ENCODE data around the gene PPM1G.

Gene PPM1G

DNA sequence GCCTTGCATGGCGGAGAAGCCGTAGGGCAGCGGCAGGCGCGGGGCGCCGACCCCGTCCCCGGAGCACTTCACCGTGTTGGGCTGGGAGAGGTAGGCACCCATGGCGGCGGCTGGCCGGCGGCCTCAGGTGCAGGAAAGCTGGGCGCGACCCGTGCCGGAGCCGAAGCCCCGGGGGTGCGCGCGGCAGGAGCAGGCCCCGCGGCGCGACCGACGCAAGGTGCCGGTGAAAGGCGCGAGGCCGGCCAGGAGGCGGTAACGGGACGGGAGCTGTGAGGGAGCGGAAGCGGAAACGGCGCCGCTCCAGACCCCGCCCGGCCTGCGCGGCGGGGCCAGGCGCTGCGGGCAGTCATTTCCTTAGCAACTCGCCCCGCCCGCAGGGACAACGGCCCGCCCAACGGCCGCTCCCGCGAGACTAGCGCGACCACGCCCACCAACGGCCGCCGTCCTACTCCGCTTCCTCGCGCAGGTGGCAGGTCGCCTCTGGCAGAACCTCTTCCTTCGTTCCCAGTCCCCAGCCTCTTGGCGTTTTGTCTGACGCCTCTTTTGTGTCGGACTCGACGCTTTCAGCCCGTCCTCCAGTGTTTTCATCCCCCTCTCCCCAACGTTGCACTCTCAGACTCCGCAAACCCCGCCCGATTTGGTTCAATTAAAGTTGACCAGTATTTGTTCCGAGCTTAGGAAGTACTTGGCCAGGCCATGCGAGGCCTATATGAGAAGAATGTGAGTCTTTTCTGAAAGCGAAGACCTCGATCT is at the start of gene PPM1G:
TSS of gene PPM1G (minus strand) at position 271 of the 753 bp plus-strand sequence. CDS start at position 102, 169 bp downstream.
- peak; percentile 92 for DNase-seq (ENCODE audit: low read depth)
- TF ChIP-seq, protein P1, sequence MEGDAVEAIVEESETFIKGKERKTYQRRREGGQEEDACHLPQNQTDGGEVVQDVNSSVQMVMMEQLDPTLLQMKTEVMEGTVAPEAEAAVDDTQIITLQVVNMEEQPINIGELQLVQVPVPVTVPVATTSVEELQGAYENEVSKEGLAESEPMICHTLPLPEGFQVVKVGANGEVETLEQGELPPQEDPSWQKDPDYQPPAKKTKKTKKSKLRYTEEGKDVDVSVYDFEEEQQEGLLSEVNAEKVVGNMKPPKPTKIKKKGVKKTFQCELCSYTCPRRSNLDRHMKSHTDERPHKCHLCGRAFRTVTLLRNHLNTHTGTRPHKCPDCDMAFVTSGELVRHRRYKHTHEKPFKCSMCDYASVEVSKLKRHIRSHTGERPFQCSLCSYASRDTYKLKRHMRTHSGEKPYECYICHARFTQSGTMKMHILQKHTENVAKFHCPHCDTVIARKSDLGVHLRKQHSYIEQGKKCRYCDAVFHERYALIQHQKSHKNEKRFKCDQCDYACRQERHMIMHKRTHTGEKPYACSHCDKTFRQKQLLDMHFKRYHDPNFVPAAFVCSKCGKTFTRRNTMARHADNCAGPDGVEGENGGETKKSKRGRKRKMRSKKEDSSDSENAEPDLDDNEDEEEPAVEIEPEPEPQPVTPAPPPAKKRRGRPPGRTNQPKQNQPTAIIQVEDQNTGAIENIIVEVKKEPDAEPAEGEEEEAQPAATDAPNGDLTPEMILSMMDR (IDR thresholded peaks at IDR 0.05; ENCODE audit: low read length, missing control alignments): no peak

DNA sequence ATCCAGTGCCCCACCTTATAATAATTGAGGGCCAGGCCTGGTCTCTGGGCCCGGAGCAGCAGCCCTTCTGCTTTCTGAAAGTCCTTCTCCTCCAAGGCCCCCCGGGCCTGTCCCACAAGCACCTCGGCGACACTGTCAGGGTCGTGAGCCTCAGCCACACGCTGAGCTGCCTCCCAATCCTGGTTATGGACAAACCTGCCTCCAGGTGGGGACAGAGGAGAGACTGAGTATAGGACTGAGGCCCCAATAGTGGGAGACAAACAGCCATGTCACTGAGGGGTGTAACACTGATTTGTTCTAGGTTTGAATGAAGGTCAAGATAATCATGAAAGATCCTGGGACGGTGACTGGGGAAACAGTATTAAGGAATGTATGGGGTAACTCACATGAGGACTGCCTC is 44.6 kb upstream of the PPM1G start:
- no peak for DNase-seq (ENCODE audit: low read depth)
- no peak overlapping the region for H3K4me3 ChIP-seq (replicated peaks; ENCODE audit: low read depth, low read length)

More for the DNA sequence above, at the start of gene PPM1G:
- H3K4me3 ChIP-seq (replicated peaks; ENCODE audit: low read depth, low read length): peak within 1 kb of the TSS; percentile 92

DNA sequence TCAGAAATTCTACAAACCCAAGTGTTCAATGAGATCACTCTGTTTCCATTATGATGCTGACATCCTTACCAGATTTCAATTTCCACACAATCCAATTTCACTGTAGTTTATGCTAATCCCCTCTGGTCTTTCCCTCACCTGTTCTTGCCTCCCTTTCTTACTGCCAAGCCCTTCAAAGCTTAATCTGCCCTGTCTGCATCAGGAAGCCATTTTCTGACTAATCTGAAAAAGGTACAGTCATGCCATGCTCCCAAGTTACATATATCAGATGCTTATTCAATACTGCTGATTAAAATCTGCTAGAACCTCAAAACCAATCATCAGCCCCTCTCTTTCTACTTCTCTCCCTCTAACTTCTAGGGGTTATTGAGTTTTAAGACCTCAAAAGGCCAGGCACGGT is 41.7 kb upstream of the PPM1G start:
- H3K4me3 ChIP-seq (replicated peaks; ENCODE audit: low read depth, low read length): no peak overlapping the region
- no peak for DNase-seq (ENCODE audit: low read depth)
- TF ChIP-seq, protein P1 (IDR thresholded peaks at IDR 0.05; ENCODE audit: low read length, missing control alignments): no peak

More for the DNA sequence above, 44.6 kb upstream of the PPM1G start:
- TF ChIP-seq, protein P1 (IDR thresholded peaks at IDR 0.05; ENCODE audit: low read length, missing control alignments): no peak

GRCh38 chr2:27448381-27448780 is 39.0 kb upstream of the PPM1G start:
- DNase-seq (ENCODE audit: low read depth): no peak
- TF ChIP-seq, protein P1 (IDR thresholded peaks at IDR 0.05; ENCODE audit: low read length, missing control alignments): no peak
- no peak overlapping the region for H3K4me3 ChIP-seq (replicated peaks; ENCODE audit: low read depth, low read length)

DNA sequence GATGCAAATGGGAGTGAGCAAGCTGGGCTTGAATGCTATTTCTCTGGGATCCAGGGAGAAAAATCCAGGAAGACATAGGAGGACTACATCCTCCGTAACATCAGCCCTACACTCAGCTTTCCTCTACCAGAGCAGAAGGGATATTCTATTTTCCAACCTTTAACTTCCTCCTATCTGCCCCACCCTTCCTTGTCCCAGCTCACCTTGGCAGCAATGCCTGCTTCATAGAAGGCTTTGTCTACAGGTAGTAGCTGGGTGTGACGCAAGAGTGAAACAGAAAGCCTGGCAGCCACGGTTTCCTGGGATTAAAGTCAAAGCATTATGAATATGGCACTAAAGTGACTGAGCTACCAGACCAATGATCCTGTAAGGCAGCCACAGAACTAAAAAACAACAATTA is 36.7 kb upstream of the PPM1G start:
- DNase-seq (ENCODE audit: low read depth): no peak
- TF ChIP-seq, protein P1 (IDR thresholded peaks at IDR 0.05; ENCODE audit: low read length, missing control alignments): no peak
- no peak overlapping the region for H3K4me3 ChIP-seq (replicated peaks; ENCODE audit: low read depth, low read length)

DNA sequence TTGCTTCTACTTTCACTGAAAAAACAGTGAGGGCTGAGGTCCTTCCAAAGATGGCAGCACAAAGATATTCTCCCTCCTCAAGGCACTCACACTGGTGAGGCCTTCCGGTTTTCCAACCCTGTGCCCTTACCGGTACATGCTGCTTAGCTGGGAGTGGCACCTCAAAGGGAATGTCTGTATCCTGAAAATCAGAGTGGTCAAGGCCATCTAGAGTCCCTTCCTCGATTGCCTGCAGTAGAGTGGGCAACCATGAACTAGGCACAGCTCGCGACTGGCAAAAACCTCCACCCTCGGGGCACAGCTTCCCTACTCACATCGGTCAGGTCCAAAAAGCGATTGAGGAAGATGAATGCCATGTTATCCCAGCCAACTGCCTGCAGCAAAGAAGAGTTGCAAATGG is 36.2 kb upstream of the PPM1G start:
- no peak overlapping the region for H3K4me3 ChIP-seq (replicated peaks; ENCODE audit: low read depth, low read length)
- TF ChIP-seq, protein P1 (IDR thresholded peaks at IDR 0.05; ENCODE audit: low read length, missing control alignments): no peak
- no peak for DNase-seq (ENCODE audit: low read depth)

DNA sequence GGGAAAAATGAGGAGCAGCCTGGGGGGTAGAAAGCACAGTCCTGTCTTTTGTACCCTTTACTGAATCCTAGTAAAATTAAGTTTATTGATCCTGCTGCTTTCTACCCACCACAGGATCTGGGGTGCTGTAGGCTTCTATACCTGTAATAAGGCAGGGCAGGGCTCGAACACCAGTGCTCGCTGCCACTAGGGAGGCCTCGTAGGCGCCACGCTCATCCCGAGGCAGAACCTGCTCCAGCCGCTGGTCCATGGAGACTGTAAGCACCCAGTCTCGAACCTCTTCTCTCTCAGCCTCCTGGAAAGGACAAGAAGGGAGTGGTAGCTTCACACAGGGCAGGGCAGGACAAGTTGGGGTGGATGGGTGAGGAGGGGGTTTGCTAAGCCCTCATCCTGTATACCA is 35.8 kb upstream of the PPM1G start:
- no peak overlapping the region for H3K4me3 ChIP-seq (replicated peaks; ENCODE audit: low read depth, low read length)
- no peak for DNase-seq (ENCODE audit: low read depth)
- TF ChIP-seq, protein P1 (IDR thresholded peaks at IDR 0.05; ENCODE audit: low read length, missing control alignments): no peak

Data from fibroblast of pulmonary artery (primary cell).